Measurements from ENCODE around the gene PANX1. TPM values are rescaled to one million over a fixed set of nuclear protein-coding genes. Genes with fewer than 3 reads are reported as not detected.
A peak's percentile ranks its signal among the peaks of the same experiment; 100 is the strongest.

The PANX1 gene
- total RNA-seq, 1 donor from 2014 or later = 17.0 TPM

DNA sequence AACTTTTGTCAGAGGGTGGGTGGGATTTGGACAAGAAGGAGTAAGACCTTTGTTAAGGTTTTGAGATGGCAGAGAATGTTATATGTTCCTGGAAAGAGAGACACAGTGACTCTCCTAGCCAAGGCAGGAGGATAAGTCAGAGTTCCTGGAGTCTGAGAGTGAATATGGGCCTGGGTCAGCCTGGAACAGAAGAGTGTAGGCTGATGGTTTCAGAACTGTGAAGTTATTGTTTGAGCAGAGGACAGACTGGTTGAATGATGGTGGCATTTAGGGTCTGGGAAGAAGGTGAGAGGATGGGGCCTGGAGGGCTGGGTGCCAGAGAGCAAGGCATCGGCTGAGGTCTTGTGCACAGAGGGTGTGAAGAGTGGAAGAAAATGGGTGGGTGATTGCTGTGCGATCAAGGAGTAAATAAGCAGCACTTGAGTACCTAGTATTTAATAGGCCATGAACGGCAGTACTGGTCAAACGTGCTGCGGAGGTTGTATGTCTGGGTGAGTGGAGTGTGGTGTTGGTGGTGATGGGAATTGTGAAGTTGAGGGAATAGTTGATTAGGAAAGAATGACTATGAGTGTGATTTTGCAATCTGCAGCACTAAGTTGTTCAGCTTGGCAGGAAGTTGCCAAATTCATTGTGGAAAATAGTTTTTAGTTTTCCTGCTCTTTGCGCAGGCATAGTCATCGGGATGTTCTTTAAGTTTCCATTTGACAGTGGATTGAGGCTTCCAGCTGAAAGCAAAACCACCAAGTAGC is 1.8 kb downstream of the PANX1 start:
- Histone ChIP-seq H3K27me3 (ENCODE audit: low read depth) (no peaks in the 10 kb centered on the region), H3K4me3 (peak overlapping the region; percentile 92), H3K9me3 (no peaks in the 10 kb centered on the region), H3K36me3 (no peaks in the 10 kb centered on the region), H3K4me1 (peaks cover 58% of the 10 kb centered on the region), H3K27ac (peak overlapping the region; percentile 95)
- DNase-seq (no peak), ATAC-seq (peak; percentile 38 to 41)
- TF ChIP-seq, protein P1, sequence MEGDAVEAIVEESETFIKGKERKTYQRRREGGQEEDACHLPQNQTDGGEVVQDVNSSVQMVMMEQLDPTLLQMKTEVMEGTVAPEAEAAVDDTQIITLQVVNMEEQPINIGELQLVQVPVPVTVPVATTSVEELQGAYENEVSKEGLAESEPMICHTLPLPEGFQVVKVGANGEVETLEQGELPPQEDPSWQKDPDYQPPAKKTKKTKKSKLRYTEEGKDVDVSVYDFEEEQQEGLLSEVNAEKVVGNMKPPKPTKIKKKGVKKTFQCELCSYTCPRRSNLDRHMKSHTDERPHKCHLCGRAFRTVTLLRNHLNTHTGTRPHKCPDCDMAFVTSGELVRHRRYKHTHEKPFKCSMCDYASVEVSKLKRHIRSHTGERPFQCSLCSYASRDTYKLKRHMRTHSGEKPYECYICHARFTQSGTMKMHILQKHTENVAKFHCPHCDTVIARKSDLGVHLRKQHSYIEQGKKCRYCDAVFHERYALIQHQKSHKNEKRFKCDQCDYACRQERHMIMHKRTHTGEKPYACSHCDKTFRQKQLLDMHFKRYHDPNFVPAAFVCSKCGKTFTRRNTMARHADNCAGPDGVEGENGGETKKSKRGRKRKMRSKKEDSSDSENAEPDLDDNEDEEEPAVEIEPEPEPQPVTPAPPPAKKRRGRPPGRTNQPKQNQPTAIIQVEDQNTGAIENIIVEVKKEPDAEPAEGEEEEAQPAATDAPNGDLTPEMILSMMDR (IDR thresholded peaks at IDR 0.05) = no peak
- intact Hi-C loops (cut with DNase I) = no loop called here

DNA sequence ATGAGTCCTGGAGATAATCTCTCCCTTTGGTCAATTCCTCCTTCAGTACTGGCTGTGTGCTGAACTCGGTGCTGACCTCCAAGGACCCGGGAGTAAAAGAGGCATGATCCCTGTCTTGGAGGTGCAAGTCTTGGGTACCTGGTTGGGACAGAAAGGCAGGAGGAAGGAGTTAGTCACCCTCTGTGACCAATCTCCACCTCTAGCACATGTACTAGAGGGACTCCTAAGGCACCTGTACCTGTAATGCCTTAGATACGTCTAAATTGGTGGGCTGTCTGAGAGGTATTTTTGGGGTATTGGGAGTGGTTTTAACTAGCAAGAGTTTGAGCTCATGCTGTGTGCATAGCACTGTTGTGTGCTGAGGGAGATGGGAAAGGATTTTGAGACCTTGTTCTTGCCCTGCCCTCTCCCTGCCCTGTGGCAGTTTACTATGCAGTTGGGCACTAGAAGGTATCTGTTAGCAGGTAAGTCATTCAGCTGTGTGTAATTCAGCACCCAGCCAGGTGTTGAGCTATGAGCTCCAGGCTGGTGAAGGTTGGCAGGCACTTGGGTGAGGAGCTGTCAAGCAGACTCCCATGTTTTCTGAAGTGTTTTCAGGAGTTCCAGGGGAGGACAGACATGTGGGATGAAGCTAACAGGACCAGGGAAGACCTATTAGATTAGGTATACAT is 2.5 kb downstream of the PANX1 start:
- peaks cover 65% of the 10 kb centered on the region for H3K4me1 ChIP-seq
- no peaks in the 10 kb centered on the region for H3K9me3 ChIP-seq
- peak overlapping the region; percentile 92 for H3K4me3 ChIP-seq
- intact Hi-C loops (cut with DNase I) = no loop called here
- TF ChIP-seq, protein P1 (IDR thresholded peaks at IDR 0.05) = no peak
- no peaks in the 10 kb centered on the region for H3K27me3 ChIP-seq (ENCODE audit: low read depth)
- DNase-seq (no peak), ATAC-seq (no peak)
- no peaks in the 10 kb centered on the region for H3K36me3 ChIP-seq
- peak overlapping the region; percentile 95 for H3K27ac ChIP-seq

DNA sequence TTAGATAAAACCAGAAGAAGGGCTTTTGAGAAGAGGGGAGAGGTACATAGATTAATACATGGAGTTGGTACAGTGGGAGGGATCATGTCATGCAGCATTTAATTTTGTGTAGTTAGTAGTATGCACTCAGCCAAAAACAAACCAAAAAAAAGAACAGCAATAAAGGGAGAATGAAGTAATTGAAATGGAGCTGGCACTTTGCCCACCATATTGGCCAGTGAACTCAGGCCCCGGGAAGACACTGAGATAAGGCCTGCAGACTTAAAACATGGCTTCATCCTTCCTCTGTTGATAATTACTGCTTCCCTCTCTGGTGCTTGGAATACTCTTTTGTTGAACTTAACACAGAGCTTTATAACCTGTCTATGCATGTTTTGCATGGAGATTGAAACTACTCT is 3.1 kb downstream of the PANX1 start:
- ATAC-seq = no peak
- H3K27me3 ChIP-seq (ENCODE audit: low read depth) = no peaks in the 10 kb centered on the region
- TF ChIP-seq, protein P1 (IDR thresholded peaks at IDR 0.05) = no peak
- H3K4me1 ChIP-seq = peaks cover 66% of the 10 kb centered on the region
- DNase-seq = no peak
- H3K9me3 ChIP-seq = no peaks in the 10 kb centered on the region
- no peak overlapping the region for H3K4me3 ChIP-seq
- intact Hi-C loops (cut with DNase I) = no loop called here
- no peaks in the 10 kb centered on the region for H3K36me3 ChIP-seq
- no peak overlapping the region for H3K27ac ChIP-seq

DNA sequence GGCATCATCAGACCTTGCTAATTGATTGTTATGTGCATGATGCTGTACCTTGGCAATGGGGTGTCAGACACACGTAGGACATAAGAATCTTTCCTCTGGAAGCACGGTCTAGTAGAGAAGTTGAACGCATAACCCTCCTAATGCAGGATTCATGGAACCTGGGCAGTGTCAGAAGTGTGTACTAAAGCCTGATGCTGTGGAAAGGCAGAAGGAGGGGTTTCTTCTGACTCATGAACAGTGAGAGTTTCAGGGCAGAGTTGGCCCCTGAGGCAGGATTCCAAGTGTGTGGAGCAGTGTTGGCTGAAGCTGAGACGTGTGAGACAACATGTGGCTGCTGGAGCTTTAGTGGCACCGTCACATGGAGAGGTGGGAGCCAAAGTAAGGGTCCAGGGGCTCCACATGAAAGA is 3.5 kb downstream of the PANX1 start:
- no peaks in the 10 kb centered on the region for H3K27me3 ChIP-seq (ENCODE audit: low read depth)
- no peaks in the 10 kb centered on the region for H3K9me3 ChIP-seq
- H3K4me3 ChIP-seq = no peak overlapping the region
- intact Hi-C loops (cut with DNase I) = no loop called here
- no peak for DNase-seq
- H3K4me1 ChIP-seq = peaks cover 66% of the 10 kb centered on the region
- no peak for ATAC-seq
- TF ChIP-seq, protein P1 (IDR thresholded peaks at IDR 0.05) = no peak
- H3K36me3 ChIP-seq = no peaks in the 10 kb centered on the region
- H3K27ac ChIP-seq = no peak overlapping the region

DNA sequence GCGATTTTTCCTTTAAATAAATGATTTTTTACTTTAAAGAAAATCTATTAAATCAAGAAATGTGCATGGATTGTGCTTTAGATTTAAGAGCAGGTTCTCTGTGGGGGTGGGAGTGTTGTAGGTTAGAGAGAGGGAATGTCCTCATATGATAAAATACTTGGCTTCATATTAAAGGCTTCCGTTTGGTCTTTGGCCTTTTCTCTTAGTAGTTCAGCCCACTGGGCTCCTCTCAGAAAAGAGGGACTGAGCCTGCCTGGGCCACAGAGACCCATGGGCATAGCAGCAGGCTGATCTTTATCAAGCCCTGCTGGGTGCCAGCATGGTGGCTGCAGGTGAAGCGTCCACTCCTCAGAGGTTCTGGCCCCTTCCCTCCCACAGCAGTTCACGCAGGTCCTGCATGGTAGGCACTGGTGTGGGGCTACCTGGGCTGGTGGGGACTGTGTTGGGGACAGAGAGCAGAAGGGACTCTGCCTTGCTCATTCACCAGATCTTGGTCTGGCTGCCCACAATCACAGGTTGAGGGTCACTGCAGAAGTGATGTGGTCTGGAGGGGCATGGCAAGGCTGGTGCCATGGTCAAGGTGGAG is 4.3 kb downstream of the PANX1 start:
- Histone ChIP-seq H3K36me3 (no peaks in the 10 kb centered on the region), H3K4me3 (no peak overlapping the region), H3K27me3 (ENCODE audit: low read depth) (no peaks in the 10 kb centered on the region), H3K4me1 (peaks cover 62% of the 10 kb centered on the region), H3K27ac (no peak overlapping the region), H3K9me3 (no peaks in the 10 kb centered on the region)
- TF ChIP-seq, protein P1 (IDR thresholded peaks at IDR 0.05) = no peak
- no peak for DNase-seq
- no peak for ATAC-seq
- intact Hi-C loops (cut with DNase I) = no loop called here

All from lower lobe of right lung (tissue), 2 donors.